HepG2 (cell line): Measurements from ENCODE around the gene CCND1. TPM values are rescaled to one million over a fixed set of nuclear protein-coding genes. Genes with fewer than 3 reads are reported as not detected.

Experiments
- ARNT2 ChIP-seq: sonication (generic); formaldehyde crosslinking; IDR thresholded peaks from 2 replicates; pipeline ENCODE4 v1.8.0; 2022; ENCODE audit warnings: mild to moderate bottlenecking, low read depth, missing genetic modification reagents, moderate library complexity
- HDAC1 ChIP-seq: sonication (generic); formaldehyde crosslinking; IDR thresholded peaks from 2 replicates; pipeline ENCODE4 v1.5.1; 2020; ENCODE audit warnings: mild to moderate bottlenecking, missing genetic modification reagents
- HOMEZ ChIP-seq: IDR thresholded peaks from 2 replicates; pipeline ENCODE4 v1.6.1; 2016; ENCODE audit warnings: low read depth
- MLLT10 ChIP-seq: sonication (generic); formaldehyde crosslinking; IDR thresholded peaks from 2 replicates; pipeline ENCODE4 v1.4.0; 2020; ENCODE audit warnings: missing genetic modification reagents
- NFKB2 ChIP-seq: sonication (generic); formaldehyde crosslinking; IDR thresholded peaks from 2 replicates; pipeline ENCODE4 v1.4.0; 2020; ENCODE audit warnings: missing genetic modification reagents, borderline replicate concordance
- RAD21 ChIP-seq: fragments of 450-650 bp; formaldehyde crosslinking; IDR thresholded peaks from 2 replicates; pipeline ENCODE4 v1.5.0; 2020; ENCODE audit warnings: mild to moderate bottlenecking
- RXRA ChIP-seq: sonication (generic); formaldehyde crosslinking; IDR thresholded peaks from 2 replicates; pipeline ENCODE4 v1.5.1; 2020; ENCODE audit warnings: missing genetic modification reagents
- SMAD1 ChIP-seq: sonication (generic); formaldehyde crosslinking; IDR thresholded peaks from 2 replicates; pipeline ENCODE4 v1.4.0; 2020; ENCODE audit warnings: missing genetic modification reagents, low read depth, mild to moderate bottlenecking, borderline replicate concordance
- SMAD9 ChIP-seq: sonication (generic); formaldehyde crosslinking; IDR thresholded peaks from 2 replicates; pipeline ENCODE4 v1.5.1; 2020; ENCODE audit warnings: mild to moderate bottlenecking, missing genetic modification reagents
- TBX3 ChIP-seq: fragments of 450-650 bp; IDR thresholded peaks from 2 replicates; pipeline ENCODE4 v1.6.1; 2017; ENCODE audit warnings: antibody characterized with exemption, mild to moderate bottlenecking, inconsistent platforms, borderline replicate concordance
- ZFP82 ChIP-seq: sonication (generic); formaldehyde crosslinking; IDR thresholded peaks from 2 replicates; pipeline ENCODE4 v1.5.1; 2020; ENCODE audit warnings: mild to moderate bottlenecking, missing genetic modification reagents, borderline replicate concordance
- ZMYM2 ChIP-seq: sonication (generic); formaldehyde crosslinking; IDR thresholded peaks from 2 replicates; pipeline ENCODE4 v1.8.0; 2022; ENCODE audit warnings: mild to moderate bottlenecking, missing genetic modification reagents
- ZNF333 ChIP-seq: sonication (generic); formaldehyde crosslinking; IDR thresholded peaks from 2 replicates; pipeline ENCODE4 v1.4.0; 2020; ENCODE audit warnings: mild to moderate bottlenecking, missing genetic modification reagents, borderline replicate concordance
- ZNF335 ChIP-seq: sonication (generic); formaldehyde crosslinking; IDR thresholded peaks from 2 replicates; pipeline ENCODE4 v1.4.0; 2020; ENCODE audit warnings: missing genetic modification reagents
- ZNF503 ChIP-seq: sonication (generic); formaldehyde crosslinking; IDR thresholded peaks from 2 replicates; pipeline ENCODE4 v1.4.0; 2020; ENCODE audit warnings: missing genetic modification reagents
- ZNF616 ChIP-seq: sonication (generic); formaldehyde crosslinking; IDR thresholded peaks from 2 replicates; pipeline ENCODE4 v1.5.0; 2020; ENCODE audit warnings: low read depth, mild to moderate bottlenecking, missing genetic modification reagents
- ZNF674 ChIP-seq: sonication (generic); formaldehyde crosslinking; IDR thresholded peaks from 2 replicates; pipeline ENCODE4 v1.5.0; 2020; ENCODE audit warnings: low read depth, mild to moderate bottlenecking, missing genetic modification reagents
- ZNF770 ChIP-seq: sonication (generic); formaldehyde crosslinking; IDR thresholded peaks from 2 replicates; pipeline ENCODE4 v1.5.0; 2020; ENCODE audit warnings: mild to moderate bottlenecking, missing genetic modification reagents
- ZNF777 ChIP-seq: sonication (generic); formaldehyde crosslinking; IDR thresholded peaks from 2 replicates; pipeline ENCODE4 v1.4.0; 2020; ENCODE audit warnings: missing genetic modification reagents
- ZNF800 ChIP-seq: sonication (generic); formaldehyde crosslinking; IDR thresholded peaks from 2 replicates; pipeline ENCODE4 v1.4.0; 2020; ENCODE audit warnings: missing genetic modification reagents
- ZSCAN12 ChIP-seq: sonication (generic); formaldehyde crosslinking; IDR thresholded peaks from 2 replicates; pipeline ENCODE4 v1.9.0; 2021; ENCODE audit warnings: mild to moderate bottlenecking, missing genetic modification reagents
- polyA plus RNA-seq, 8 experiments: library from polyadenylated mRNA; depleted of rRNA in 3 of 8; stranded (reverse) in 7 of 8; unstranded in 1 of 8; fragments of >200 nt; fragmentation: Illumina TruSeq in 4 of 8; extraction: Trizol in 4 of 8; gene quantifications; 2 replicates each; pipeline versions ENCODE4 v1.2.1 to v1.2.3, GENCODE V29; 2011 to 2016; ENCODE audit warnings: low read depth in 4 of 8, missing spikeins in 1 of 8, mixed read lengths in 1 of 8; ENCODE audit not compliant: insufficient read depth in 1 of 8
- total RNA-seq, 5 experiments: library from RNA; depleted of rRNA; stranded (reverse); fragments of >200 nt; fragmentation: Illumina TruSeq; extraction: Trizol; gene quantifications; 2 replicates each; pipeline ENCODE4 v1.2.3, GENCODE V29; 2016; ENCODE audit warnings: low read depth in 1 of 5

CCND1 gene
- total and polyA plus RNA-seq, 2 of the 13 experiments (the other 11 are each of a cell fraction or from before 2014, with no cell fraction given): 107 to 136 TPM

GRCh38 chr11:69644071-69644961, 3.4 kb downstream of the CCND1 start (continued):
- TF ChIP-seq ZNF770 (CRISPR knock-in tag) (no peak; the same call in 1 of the 2 replicates), HDAC1 (CRISPR knock-in tag) (peak; percentile 91), ZNF674 (no peak), TBX3 (peak; percentile 10; the same call in 1 of the 2 replicates), SMAD9 (CRISPR knock-in tag) (peak; percentile 86; the same call in 1 of the 2 replicates), ZNF333 (peak; percentile 78; the same call in 1 of the 2 replicates), HOMEZ (CRISPR knock-in tag) (no peak), ZFP82 (no peak), RXRA (CRISPR knock-in tag) (peak; percentile 88), ZSCAN12 (CRISPR knock-in tag) (no peak), SMAD1 (peak; percentile 26; the same call in 1 of the 2 replicates), ZNF616 (CRISPR knock-in tag) (peak; percentile 81; the same call in 1 of the 2 replicates), ZNF335 (CRISPR knock-in tag) (0 out of 2 replicates have a peak, but pooled peaks have one; percentile 29), NFKB2 (CRISPR knock-in tag) (peak; percentile 55; the same call in 1 of the 2 replicates), ZNF800 (CRISPR knock-in tag) (no peak), RAD21 (CRISPR knock-in tag) (peak; percentile 84), ZMYM2 (CRISPR knock-in tag) (0 out of 2 replicates have a peak, but pooled peaks have one; percentile 20), ZNF777 (CRISPR knock-in tag) (0 out of 2 replicates have a peak, but pooled peaks have one; percentile 27), MLLT10 (CRISPR knock-in tag) (no peak), ZNF503 (0 out of 2 replicates have a peak, but pooled peaks have one; percentile 26), ARNT2 (peak; percentile 83; the same call in 1 of the 2 replicates)
